NCI-H128 (cell line): ENCODE data around the gene SYNE2.

Experiments used
- DNase-seq: peaks from one replicate; lab custom pipeline; 2025; ENCODE audit not compliant: unreplicated experiment; lab: John Stamatoyannopoulos, UW

Gene SYNE2

GRCh38 chr14:64212666-64213065, 359.9 kb downstream of the SYNE2 start:
- no peak for DNase-seq

DNA sequence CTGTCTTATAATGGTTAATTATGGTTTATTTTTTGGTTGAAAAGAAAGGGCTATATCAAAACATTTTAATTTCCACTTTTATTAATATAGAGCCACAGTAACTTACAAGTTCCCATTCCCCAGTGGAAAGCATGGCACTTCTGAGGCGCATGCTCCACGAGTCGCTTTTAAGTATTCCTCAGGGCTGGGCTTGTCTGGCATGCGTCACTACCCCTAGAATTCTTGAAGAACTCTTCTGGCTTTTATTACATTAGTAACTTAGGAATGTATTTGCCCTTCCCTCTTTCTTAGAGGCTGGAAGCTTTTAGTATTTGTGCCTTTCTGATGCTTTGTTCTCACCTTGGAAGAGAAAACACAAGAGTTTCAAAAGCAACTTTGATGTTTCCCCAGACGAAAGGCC, 360.3 kb downstream of the SYNE2 start:
- no peak for DNase-seq

DNA sequence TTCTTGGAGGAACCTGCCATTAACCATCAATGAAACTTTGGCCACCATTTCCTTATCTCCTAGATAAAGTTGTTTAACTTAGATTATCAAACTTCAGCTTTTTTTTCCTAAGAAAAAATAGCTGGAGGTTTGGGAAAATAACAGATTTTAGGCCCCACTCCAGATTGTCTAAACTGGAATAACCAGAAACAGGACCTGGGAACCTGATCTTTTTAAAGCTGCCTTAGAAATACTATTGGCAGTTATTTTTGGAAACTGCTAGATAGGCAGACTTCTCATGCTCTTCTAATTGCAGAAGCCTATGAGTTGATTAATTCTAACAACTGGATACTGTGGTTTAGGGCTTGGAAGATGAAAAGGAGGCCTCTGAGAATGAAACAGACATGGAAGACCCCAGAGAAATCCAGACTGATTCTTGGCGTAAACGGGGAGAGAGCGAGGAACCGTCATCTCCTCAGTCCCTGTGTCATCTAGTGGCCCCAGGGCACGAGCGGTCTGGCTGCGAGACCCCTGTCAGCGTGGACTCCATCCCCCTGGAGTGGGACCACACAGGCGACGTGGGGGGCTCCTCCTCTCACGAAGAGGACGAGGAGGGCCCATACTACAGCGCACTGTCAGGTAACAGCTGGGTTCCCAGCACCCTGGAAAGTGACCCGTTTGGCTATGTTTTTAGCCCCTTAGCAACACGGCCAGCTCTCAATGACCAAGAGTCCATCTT, 361.2 kb downstream of the SYNE2 start:
- DNase-seq, result no peak

GRCh38 chr14:64215274-64215673, 362.5 kb downstream of the SYNE2 start:
- no peak for DNase-seq

DNA sequence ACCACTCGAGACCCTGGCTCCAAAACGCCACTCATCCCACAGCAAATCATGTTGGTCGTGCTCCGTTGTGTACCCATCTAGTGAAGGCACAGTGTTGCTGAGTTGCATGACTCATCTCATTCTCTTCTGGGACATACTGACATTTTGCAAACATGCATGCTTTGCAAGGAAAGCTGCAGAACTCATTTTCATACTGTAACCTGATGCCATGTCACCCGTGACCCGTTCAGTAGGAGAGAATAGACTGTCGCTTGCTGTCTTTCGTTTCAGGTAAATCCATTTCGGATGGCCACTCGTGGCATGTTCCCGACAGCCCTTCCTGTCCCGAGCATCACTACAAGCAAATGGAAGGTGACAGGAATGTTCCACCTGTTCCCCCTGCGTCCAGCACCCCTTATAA, 363.2 kb downstream of the SYNE2 start:
- DNase-seq, result no peak

DNA sequence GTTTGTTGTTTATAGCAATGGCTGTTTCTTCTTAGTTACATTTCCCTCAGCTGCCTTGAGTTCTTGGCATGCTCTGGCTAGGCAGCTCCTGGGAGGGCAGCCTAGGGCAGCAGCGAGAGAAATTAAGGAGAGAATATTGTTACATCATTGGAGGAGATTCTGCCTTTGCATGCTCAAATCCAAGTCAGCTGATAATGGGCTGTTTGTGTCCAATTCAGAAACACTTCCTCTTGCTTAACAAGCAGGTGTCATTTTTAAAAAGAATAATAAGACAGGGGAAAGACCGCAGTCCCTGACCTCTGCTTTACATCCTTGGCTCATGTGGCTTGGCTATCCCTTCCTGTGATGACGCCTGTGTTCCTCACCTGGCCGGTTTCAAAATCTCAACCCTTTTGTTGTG, 364.5 kb downstream of the SYNE2 start:
- no peak for DNase-seq

- DNase-seq, result no peak
Observed at GRCh38 chr14:64217834-64218233, 365.0 kb downstream of the SYNE2 start.

DNA sequence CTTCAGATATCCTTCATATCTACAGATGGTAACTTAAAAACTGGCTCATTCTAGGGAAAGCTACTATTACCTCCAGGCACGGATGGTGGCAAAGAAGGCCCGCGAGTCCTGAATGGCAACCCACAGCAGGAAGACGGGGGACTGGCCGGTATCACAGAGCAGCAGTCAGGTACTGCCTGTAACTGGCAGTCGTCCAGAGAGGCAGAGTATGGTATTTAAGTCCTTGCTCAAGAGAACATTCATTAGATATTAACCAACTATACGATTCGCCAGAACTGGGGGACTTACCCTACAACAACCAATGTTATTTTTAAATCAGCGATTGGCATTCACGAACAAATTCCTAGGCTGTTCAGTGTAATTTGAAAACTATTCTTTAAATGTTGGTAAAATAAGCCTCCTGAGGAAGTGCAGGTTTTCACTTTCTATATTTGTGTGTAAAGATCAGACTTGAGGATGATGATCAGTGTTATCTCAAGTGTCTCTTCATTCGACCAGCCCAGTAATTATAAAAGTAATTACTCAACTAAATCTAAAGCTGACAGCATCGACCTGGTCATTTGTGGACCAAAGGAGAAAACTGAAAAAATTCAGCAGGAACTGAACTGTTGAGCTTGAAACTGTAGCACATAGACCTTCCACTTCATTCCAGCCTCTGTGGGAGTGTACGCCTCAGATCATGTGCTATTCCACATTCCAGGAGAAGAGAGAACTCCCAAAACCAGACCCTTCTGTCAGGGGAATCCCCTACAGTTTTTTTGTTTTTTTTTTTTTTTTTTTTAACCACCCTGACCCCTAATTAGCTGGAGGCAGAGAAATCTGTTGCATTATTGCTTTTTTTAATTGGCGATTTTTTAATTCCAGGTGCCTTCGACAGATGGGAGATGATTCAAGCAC, 365.8 kb downstream of the SYNE2 start:
- DNase-seq, result no peak

- no peak for DNase-seq
Observed at GRCh38 chr14:64220056-64220455, 367.3 kb downstream of the SYNE2 start.

GRCh38 chr14:64220466-64220865, 367.7 kb downstream of the SYNE2 start:
- DNase-seq, result no peak

GRCh38 chr14:64221391-64222003, 368.7 kb downstream of the SYNE2 start:
- DNase-seq, result no peak

DNA sequence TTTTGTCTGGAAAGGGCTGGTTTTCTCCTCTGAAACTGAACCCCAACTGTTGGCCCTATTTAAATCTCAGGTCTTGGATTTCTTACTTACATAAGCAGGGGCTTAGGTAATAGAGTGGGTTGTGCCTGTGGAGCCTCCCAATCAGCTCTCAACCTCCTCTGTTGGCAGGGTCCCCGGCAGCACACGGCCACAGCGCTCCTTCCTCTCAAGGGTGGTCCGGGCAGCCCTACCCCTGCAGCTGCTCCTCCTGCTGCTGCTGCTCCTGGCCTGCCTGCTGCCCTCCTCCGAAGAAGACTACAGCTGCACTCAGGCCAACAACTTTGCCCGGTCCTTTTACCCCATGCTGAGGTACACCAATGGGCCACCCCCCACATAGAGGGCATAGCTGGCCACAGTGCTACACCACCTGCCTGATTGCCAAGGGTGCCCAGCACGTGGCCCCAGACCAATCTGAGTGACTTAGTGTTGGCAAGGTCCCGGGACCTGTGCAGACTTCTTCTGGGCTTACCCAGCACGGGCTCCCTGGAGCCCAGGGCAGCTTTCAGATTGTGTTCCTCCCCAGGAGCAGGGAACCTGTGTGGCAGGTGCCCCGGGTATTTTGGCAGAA, 372.4 kb downstream of the SYNE2 start:
- no peak for DNase-seq

- no peak for DNase-seq
Observed at GRCh38 chr14:64227856-64228255, 375.1 kb downstream of the SYNE2 start.

DNA sequence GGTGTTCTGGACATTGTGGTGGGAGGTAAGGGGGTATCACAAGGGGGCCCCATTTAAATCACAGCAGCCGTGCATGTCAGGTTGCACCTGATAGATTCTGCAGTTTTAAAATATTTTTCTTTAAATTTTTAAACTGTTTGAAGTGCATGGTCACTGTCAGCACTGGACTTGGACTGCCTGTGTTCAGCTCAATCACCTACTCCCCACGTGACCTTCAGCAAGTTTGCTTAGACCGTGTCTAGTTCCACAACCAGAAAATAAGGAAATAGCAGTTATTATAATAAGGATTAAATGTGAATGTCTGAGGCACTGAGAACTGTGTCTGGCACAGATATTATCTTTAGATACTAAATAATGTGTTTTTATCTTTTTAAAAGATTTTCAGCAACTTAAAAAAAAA, 376.7 kb downstream of the SYNE2 start:
- DNase-seq, result no peak

- DNase-seq, result no peak
Observed at GRCh38 chr14:64232095-64232838, 379.5 kb downstream of the SYNE2 start.

- DNase-seq, result no peak
Observed at GRCh38 chr14:64232944-64233343, 380.1 kb downstream of the SYNE2 start.

DNA sequence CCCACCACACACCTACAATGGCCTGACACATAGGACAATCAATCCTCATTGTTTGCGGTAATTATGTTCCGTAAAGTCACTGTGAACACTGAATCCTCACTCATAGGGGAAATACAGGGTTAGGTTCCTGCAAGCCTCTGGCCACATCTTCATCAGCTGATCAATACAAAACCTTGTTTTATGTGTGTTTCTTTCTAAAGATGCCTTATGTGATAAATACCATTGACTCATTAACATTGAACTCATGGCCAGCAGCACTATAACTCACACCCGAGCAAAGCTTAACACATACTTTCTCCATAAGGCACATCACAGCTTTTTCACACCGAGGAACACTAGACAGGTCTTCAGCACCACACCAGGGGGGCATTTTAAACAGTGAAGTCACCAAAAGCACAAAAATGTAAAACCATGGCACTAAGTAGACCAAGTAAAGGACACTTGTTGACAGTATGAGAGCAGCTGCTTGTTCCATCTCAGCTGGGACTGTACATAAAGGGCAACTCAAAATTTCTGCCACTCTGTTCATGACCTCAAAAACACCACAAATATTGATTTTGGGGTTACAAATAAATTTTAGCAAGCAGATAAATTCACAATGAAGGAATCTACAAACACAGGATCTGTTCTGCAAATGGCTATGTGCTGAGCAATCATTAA, 380.9 kb downstream of the SYNE2 start:
- no peak for DNase-seq

- DNase-seq, result no peak
Observed at GRCh38 chr14:64234877-64235651, 382.3 kb downstream of the SYNE2 start.
